ENCODE data around the gene MAGIX.

DNA sequence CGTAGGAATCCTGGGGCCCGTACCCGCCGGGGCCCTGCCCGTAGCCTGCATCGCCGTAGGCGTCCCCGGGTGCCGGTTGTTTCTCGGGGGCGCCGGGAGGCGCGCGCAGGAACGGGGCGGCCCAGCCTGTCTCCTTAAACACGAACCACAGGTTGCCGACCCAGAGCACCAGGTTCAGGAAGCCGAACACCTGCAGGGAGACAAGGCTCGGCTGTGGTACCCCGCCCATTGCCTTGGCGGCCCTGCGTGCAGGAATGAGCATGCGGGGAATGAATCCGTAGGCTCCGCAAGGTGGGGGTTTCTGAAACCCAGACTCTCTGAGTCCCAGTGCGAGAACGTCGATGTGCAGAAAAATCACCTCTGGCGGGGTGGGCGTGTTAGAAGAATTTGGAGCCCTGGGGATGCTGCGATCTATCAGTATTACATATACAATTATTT is 29.0 kb downstream of the MAGIX start:
- TF ChIP-seq, protein P1, sequence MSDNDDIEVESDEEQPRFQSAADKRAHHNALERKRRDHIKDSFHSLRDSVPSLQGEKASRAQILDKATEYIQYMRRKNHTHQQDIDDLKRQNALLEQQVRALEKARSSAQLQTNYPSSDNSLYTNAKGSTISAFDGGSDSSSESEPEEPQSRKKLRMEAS (IDR thresholded peaks at IDR 0.05): no peak
- TF ChIP-seq FOXM1 (IDR thresholded peaks at IDR 0.05; ENCODE audit: borderline replicate concordance, low read depth): no peak
- no peak for TF ChIP-seq RAD21 (IDR thresholded peaks at IDR 0.05; ENCODE audit: low read depth)
- no peak for TF ChIP-seq TAF1 (IDR thresholded peaks at IDR 0.05; ENCODE audit: low read depth)
- TF ChIP-seq YY1 (IDR thresholded peaks at IDR 0.05; ENCODE audit: low read depth): no peak
- TF ChIP-seq, protein P2, sequence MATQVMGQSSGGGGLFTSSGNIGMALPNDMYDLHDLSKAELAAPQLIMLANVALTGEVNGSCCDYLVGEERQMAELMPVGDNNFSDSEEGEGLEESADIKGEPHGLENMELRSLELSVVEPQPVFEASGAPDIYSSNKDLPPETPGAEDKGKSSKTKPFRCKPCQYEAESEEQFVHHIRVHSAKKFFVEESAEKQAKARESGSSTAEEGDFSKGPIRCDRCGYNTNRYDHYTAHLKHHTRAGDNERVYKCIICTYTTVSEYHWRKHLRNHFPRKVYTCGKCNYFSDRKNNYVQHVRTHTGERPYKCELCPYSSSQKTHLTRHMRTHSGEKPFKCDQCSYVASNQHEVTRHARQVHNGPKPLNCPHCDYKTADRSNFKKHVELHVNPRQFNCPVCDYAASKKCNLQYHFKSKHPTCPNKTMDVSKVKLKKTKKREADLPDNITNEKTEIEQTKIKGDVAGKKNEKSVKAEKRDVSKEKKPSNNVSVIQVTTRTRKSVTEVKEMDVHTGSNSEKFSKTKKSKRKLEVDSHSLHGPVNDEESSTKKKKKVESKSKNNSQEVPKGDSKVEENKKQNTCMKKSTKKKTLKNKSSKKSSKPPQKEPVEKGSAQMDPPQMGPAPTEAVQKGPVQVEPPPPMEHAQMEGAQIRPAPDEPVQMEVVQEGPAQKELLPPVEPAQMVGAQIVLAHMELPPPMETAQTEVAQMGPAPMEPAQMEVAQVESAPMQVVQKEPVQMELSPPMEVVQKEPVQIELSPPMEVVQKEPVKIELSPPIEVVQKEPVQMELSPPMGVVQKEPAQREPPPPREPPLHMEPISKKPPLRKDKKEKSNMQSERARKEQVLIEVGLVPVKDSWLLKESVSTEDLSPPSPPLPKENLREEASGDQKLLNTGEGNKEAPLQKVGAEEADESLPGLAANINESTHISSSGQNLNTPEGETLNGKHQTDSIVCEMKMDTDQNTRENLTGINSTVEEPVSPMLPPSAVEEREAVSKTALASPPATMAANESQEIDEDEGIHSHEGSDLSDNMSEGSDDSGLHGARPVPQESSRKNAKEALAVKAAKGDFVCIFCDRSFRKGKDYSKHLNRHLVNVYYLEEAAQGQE (IDR thresholded peaks at IDR 0.05; ENCODE audit: low read depth): no peak
- TF ChIP-seq CEBPB (IDR thresholded peaks at IDR 0.05): no peak
- no peak for TF ChIP-seq EGR1 (IDR thresholded peaks at IDR 0.05)
- TF ChIP-seq EP300 (IDR thresholded peaks at IDR 0.05; ENCODE audit: borderline replicate concordance): no peak
- no peak for TF ChIP-seq ZBTB7A (IDR thresholded peaks at IDR 0.05; ENCODE audit: low read depth)
- TF ChIP-seq, protein P3, sequence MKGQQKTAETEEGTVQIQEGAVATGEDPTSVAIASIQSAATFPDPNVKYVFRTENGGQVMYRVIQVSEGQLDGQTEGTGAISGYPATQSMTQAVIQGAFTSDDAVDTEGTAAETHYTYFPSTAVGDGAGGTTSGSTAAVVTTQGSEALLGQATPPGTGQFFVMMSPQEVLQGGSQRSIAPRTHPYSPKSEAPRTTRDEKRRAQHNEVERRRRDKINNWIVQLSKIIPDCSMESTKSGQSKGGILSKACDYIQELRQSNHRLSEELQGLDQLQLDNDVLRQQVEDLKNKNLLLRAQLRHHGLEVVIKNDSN (IDR thresholded peaks at IDR 0.05): no peak
- TF ChIP-seq TCF12 (IDR thresholded peaks at IDR 0.05; ENCODE audit: low read depth): no peak
- TF ChIP-seq NFIC (IDR thresholded peaks at IDR 0.05): no peak
- no peak for TF ChIP-seq TEAD4 (IDR thresholded peaks at IDR 0.05)

Data from Ishikawa (cell line).